Measurements from ENCODE around the gene KIAA2012.

DNA sequence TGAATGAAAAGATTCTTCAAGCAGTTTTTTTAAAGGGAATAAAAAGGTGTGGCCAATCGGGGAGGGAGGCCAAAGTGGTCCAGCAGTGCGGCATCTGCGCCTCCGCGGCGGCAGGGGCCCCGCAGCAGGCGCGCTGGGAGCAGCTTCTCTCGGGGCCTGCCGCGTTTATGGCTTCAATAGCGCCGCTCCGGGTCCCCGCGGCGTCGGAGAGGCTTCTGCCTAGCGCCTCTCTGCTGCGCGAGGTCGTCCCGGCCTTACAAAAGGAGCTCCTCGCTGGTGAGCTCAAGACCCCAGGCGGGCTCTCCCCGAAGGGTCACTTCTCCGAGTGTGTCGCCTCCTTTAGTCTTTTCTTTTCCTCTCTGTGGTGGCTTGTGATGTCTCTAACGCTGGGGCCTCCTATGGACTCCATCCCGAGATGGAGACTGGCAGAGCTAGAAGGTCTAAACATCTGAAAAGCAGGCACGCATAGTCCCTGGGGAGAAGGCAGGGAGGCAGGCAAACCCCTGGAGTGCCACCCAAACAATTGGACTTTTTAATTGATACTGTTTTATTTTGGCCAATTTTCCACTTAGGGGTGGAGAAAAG, 98.3 kb downstream of the KIAA2012 start:
- TF ChIP-seq FOXK2 (IDR thresholded peaks at IDR 0.05) (no peak), ZNF384 (IDR thresholded peaks at IDR 0.05) (no peak), FOXM1 (IDR thresholded peaks at IDR 0.05; ENCODE audit: borderline replicate concordance) (no peak), BHLHE40 (IDR thresholded peaks at IDR 0.05; ENCODE audit: borderline replicate concordance) (no peak), TARDBP (IDR thresholded peaks at IDR 0.05) (no peak), SP1 (IDR thresholded peaks at IDR 0.05) (no peak), ELF4 (IDR thresholded peaks at IDR 0.05) (no peak), CTBP1 (IDR thresholded peaks at IDR 0.05; ENCODE audit: borderline replicate concordance) (no peak), FOXA1 (IDR thresholded peaks at IDR 0.05) (no peak)
